Measurements from ENCODE around the gene FAAP20.

The FAAP20 gene

DNA sequence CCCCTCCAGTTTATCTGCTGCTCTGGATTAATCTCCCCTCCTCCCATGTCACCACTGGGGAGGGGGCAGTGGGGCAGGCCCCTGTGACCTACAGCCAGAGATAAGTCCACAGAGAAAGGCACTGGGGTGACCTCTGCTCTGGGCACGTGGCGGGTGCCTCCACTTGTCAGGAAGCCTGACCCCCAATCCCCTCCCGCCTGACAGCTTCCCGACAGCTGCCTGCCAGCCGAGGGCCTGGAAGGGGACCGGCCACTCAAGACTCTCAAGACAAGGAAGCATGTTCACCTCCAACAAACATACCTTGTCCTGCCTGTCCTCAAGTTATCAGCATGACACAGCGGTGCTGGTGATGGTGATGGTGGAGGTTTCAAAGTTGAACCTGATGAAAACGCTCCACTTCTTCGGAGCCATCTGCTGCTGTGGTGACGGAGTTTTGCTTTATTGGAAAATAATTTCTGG lies 3.2 kb upstream of the FAAP20 start:
- no peak overlapping the region for H3K4me3 ChIP-seq (ENCODE audit: low read depth, low read length)
- DNase-seq (ENCODE audit: low read depth) = no peak
- TF ChIP-seq, protein P1, sequence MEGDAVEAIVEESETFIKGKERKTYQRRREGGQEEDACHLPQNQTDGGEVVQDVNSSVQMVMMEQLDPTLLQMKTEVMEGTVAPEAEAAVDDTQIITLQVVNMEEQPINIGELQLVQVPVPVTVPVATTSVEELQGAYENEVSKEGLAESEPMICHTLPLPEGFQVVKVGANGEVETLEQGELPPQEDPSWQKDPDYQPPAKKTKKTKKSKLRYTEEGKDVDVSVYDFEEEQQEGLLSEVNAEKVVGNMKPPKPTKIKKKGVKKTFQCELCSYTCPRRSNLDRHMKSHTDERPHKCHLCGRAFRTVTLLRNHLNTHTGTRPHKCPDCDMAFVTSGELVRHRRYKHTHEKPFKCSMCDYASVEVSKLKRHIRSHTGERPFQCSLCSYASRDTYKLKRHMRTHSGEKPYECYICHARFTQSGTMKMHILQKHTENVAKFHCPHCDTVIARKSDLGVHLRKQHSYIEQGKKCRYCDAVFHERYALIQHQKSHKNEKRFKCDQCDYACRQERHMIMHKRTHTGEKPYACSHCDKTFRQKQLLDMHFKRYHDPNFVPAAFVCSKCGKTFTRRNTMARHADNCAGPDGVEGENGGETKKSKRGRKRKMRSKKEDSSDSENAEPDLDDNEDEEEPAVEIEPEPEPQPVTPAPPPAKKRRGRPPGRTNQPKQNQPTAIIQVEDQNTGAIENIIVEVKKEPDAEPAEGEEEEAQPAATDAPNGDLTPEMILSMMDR (conservative IDR thresholded peaks at IDR 0.05; ENCODE audit: low read depth, low read length) = no peak

DNA sequence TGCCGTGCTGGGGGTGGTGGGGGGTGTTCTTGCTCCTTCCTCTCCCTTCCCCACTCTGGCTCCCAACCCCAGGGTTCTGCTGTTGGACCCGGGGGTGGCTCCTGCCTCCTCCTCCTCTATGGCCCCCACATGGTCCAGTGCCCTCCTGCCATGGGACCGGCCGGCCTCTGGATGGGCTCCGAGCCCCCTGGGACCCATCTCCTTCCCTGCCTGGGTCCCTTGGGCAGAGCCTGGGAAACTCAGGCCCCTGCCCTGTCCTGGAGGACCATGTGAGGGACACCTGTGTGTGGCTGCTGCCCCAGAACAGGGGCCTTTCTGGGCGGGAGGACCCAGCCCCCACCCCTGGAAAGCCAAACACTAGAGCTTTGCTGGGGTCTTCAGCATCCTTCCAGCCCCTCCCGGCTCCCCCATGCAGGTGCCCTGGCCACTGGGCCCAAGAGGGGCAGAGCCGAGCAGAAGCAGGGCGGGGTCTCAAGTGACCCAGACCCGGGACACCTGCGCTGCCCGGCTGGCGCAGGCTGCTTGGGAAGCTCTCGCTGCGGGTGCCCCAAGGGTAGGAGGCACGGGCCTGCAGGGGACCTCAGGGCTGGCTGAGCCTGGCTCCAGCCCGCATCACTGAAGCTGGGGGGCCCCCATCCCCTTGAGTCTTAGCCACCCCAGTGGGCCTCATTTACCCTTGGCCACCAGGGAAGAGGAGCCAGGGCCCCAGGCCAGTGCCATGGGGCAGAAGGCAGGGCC lies 2.5 kb upstream of the FAAP20 start:
- TF ChIP-seq, protein P1 (conservative IDR thresholded peaks at IDR 0.05; ENCODE audit: low read depth, low read length) = no peak
- H3K4me3 ChIP-seq (ENCODE audit: low read depth, low read length) = no peak overlapping the region
- no peak for DNase-seq (ENCODE audit: low read depth)

DNA sequence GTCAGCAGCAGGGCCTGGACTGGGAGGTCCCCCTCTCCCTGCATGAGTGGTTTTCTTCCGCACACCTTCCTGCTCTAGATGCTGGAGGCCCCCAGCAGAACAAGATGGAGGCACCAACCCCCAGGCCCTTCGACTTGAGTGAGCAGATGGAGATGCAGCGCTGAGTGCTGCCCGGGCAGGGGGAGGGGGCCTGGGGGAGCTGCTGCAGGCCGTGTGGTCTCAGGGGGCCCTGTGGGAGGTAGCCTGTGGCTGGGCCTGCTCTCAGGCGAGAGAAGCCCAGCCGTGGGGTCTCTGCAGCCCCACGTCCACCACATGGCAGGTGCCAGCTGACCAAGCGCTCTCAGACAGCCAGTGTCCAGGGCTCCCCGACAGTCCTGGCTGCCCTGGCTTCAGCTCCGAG lies 1.2 kb upstream of the FAAP20 start:
- TF ChIP-seq, protein P1 (conservative IDR thresholded peaks at IDR 0.05; ENCODE audit: low read depth, low read length) = no peak
- no peak for DNase-seq (ENCODE audit: low read depth)
- H3K4me3 ChIP-seq (ENCODE audit: low read depth, low read length) = no peak overlapping the region

DNA sequence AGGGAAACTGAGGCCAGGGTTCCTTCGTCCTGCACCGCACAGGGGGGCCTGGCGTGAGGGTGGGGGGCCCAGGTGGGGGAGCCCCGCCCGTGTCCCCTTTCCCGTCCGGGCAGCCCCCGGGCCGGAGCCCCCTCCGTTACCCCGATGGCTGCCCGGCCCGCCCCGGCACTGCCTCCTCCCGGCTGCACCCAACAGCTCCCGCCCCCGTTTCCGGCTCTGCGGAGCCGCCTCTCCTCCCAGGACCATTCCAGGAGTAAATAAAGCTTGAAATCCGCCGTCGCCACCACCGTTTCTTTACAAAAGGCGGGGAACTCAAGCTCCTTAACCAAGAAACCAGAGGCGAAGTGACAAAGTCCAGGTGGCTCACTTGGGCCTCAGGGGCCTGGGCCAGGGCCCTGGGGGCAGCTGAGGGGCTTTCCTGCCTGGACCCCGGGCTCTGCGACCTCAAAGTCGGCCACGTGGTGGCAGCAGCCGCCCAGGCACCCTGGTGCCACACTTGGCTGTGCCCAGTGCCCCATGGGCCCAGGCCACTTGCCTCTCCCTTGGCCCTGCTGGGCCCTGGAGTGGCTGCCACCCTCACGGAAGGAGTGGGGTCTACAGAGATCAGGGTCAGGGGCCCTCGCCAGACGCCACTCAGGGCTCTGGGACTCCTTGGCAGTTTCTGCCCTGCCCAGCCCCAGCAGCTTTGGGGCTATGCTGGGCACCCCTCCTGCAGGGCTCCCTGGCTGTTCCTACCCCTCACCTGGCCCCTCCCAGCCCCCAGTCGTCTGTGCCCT lies 514 bp upstream of the FAAP20 start:
- peak; percentile 89 for DNase-seq (ENCODE audit: low read depth)
- peak overlapping the region; percentile 72 for H3K4me3 ChIP-seq (ENCODE audit: low read depth, low read length)
- TF ChIP-seq, protein P1 (conservative IDR thresholded peaks at IDR 0.05; ENCODE audit: low read depth, low read length) = peak; percentile 91

DNA sequence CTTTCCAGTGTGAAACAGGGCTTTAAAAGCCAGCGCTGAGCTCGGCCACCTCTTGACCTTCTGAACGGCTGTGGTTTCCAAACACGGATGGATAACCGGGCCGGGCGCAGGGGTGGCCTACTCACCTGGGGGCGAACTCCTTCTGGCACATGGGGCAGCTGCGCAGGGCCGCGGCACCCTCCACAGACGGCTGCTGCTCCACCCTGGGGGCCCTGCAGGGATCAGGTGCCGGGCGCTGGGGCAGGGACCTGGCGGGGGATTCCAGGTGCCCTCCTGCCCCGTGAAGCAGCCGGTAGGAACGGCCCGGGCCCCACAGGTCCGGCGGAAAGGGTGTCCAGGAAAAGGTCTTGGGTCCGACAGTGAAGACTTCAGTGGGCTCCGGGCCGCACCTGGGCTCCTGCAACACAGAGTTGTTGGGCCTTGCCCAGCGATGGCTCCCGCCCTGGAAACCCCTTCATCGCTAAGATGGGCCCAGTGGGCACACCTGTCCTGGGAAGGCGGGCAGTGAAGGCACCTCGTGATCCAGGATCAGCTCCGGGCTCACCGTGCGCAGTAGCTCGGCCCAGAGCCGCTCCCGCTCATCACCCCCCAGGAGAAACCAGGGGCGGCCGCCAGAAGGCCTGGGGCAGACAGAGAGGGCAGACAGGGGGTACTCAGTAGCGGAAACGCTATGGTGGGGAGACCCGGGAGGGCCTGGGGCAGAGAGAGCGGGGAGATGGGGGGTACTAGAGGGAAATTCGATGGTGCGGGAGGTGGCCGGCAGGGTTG lies 874 bp downstream of the FAAP20 start:
- DNase-seq (ENCODE audit: low read depth) = no peak
- TF ChIP-seq, protein P1 (conservative IDR thresholded peaks at IDR 0.05; ENCODE audit: low read depth, low read length) = no peak
- H3K4me3 ChIP-seq (ENCODE audit: low read depth, low read length) = peak overlapping the region; percentile 58

DNA sequence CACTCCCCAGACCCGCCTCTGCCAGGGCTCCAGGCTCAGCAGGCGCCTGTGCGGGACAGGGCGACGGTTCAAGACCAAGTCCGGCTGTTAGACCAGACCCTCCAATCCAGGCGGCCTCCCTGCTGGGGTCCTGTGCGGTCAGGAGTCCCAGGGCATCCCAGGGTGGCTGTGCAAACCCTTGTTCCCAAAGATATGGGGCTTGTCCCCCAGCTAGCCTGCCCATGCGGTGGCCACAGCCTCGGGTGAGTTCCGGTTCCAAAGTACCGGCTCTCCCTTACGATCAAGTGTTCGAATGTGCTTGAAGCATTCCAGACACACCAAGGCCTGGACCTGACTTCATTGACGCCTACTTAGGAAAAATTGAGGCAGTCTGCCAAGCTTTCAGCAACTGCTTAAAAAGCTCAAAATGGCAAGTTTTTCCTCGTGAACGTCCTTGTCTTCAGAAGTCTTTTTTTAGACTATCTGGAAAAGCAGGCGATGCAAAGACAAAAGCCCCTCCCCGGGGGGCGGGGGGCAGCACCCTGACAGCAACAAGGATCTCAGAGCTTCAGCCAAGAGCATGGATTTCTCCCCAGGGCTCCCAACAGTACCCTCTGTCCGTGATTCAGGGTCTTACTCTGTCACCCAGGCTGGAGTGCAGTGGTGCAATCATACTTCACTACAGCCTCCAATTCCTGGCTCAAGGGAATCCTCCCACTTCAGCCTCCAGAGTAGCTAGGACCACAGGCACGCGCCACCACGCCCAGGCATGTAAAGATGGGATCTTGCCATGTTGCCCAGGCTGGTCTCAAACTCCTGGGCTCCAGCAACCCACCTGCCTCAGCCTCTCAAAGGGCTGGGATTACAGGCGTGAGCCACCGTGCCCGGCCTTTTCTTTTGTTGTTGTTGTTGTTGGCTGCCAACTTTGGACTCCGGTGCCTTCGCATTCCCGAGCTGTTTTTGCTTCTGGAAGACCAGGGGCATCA lies 2.3 kb downstream of the FAAP20 start:
- TF ChIP-seq, protein P1 (conservative IDR thresholded peaks at IDR 0.05; ENCODE audit: low read depth, low read length) = no peak
- DNase-seq (ENCODE audit: low read depth) = peak; percentile 81
- no peak overlapping the region for H3K4me3 ChIP-seq (ENCODE audit: low read depth, low read length)
